ENCODE measurements around the gene MAGEA4.

The MAGEA4 gene, protein sequence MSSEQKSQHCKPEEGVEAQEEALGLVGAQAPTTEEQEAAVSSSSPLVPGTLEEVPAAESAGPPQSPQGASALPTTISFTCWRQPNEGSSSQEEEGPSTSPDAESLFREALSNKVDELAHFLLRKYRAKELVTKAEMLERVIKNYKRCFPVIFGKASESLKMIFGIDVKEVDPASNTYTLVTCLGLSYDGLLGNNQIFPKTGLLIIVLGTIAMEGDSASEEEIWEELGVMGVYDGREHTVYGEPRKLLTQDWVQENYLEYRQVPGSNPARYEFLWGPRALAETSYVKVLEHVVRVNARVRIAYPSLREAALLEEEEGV

DNA sequence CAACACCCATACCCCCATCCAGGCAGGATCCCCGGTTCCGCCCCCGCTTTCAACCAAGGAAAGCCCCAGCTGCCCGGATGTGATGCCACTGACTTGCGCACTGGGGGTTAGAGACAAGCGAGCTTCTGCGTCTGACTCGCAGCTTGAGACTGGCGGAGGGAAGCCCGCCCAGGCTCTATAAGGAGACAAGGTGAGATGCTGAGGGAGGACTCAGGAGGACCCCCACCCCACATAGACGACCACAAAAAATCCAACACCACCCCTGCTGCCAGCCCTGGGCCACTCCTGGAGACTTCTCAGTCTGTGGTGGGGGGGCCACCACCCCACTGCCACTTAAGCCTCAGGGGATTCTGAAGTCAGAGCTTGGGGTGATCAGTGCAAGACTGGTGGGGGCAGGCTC, at the start of gene MAGEA4:
Gene MAGEA4, plus strand, starts transcription at position 110 of the 400 bp plus-strand sequence. CDS start 10,776 bp downstream, outside the sequence.
- TF ChIP-seq, protein P1, sequence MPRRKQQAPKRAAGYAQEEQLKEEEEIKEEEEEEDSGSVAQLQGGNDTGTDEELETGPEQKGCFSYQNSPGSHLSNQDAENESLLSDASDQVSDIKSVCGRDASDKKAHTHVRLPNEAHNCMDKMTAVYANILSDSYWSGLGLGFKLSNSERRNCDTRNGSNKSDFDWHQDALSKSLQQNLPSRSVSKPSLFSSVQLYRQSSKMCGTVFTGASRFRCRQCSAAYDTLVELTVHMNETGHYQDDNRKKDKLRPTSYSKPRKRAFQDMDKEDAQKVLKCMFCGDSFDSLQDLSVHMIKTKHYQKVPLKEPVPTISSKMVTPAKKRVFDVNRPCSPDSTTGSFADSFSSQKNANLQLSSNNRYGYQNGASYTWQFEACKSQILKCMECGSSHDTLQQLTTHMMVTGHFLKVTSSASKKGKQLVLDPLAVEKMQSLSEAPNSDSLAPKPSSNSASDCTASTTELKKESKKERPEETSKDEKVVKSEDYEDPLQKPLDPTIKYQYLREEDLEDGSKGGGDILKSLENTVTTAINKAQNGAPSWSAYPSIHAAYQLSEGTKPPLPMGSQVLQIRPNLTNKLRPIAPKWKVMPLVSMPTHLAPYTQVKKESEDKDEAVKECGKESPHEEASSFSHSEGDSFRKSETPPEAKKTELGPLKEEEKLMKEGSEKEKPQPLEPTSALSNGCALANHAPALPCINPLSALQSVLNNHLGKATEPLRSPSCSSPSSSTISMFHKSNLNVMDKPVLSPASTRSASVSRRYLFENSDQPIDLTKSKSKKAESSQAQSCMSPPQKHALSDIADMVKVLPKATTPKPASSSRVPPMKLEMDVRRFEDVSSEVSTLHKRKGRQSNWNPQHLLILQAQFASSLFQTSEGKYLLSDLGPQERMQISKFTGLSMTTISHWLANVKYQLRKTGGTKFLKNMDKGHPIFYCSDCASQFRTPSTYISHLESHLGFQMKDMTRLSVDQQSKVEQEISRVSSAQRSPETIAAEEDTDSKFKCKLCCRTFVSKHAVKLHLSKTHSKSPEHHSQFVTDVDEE (CRISPR knock-in tag; IDR thresholded peaks at IDR 0.05) = no peak
- TF ChIP-seq TOX (CRISPR knock-in tag; IDR thresholded peaks at IDR 0.05; ENCODE audit: borderline replicate concordance) (no peak), PPARA (CRISPR knock-in tag; IDR thresholded peaks at IDR 0.05; ENCODE audit: borderline replicate concordance) (no peak), ESRRG (CRISPR knock-in tag; IDR thresholded peaks at IDR 0.05) (no peak), ZNF565 (CRISPR knock-in tag; conservative IDR thresholded peaks at IDR 0.05; ENCODE audit: low read depth) (no peak), ZFP3 (CRISPR knock-in tag; IDR thresholded peaks at IDR 0.05) (no peak), ARNTL (CRISPR knock-in tag; IDR thresholded peaks at IDR 0.05; ENCODE audit: borderline replicate concordance, low read depth) (no peak)
- TF ChIP-seq, protein P2, sequence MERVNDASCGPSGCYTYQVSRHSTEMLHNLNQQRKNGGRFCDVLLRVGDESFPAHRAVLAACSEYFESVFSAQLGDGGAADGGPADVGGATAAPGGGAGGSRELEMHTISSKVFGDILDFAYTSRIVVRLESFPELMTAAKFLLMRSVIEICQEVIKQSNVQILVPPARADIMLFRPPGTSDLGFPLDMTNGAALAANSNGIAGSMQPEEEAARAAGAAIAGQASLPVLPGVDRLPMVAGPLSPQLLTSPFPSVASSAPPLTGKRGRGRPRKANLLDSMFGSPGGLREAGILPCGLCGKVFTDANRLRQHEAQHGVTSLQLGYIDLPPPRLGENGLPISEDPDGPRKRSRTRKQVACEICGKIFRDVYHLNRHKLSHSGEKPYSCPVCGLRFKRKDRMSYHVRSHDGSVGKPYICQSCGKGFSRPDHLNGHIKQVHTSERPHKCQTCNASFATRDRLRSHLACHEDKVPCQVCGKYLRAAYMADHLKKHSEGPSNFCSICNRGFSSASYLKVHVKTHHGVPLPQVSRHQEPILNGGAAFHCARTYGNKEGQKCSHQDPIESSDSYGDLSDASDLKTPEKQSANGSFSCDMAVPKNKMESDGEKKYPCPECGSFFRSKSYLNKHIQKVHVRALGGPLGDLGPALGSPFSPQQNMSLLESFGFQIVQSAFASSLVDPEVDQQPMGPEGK (CRISPR knock-in tag; IDR thresholded peaks at IDR 0.05; ENCODE audit: borderline replicate concordance) = no peak
- TF ChIP-seq, protein P3, sequence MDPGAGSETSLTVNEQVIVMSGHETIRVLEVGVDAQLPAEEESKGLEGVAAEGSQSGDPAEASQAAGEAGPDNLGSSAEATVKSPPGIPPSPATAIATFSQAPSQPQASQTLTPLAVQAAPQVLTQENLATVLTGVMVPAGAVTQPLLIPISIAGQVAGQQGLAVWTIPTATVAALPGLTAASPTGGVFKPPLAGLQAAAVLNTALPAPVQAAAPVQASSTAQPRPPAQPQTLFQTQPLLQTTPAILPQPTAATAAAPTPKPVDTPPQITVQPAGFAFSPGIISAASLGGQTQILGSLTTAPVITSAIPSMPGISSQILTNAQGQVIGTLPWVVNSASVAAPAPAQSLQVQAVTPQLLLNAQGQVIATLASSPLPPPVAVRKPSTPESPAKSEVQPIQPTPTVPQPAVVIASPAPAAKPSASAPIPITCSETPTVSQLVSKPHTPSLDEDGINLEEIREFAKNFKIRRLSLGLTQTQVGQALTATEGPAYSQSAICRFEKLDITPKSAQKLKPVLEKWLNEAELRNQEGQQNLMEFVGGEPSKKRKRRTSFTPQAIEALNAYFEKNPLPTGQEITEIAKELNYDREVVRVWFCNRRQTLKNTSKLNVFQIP (CRISPR knock-in tag; IDR thresholded peaks at IDR 0.05; ENCODE audit: borderline replicate concordance, low read depth) = no peak
- no peak for ATAC-seq

DNA sequence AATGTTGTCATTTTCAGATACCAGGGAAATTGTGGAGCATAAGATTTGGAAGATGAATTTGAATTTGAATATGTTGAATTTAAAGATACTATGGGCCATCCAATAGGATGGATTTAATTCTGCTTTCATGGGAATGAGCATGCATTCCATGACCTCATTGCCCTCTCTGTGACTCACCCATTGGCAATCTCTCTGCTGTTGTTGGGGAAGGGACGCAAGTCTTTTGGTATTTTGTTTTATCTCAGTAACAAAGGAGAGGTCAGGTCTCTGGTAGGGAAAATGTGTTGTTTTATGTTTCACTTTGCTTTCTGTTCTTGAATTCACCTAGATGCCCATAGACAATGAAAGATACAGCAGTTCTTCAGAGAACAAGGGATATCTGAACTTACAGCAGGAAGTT, 42.1 kb upstream of the MAGEA4 start:
- TF ChIP-seq ZC3H10 (CRISPR knock-in tag; IDR thresholded peaks at IDR 0.05) (no peak), TOX (CRISPR knock-in tag; IDR thresholded peaks at IDR 0.05; ENCODE audit: borderline replicate concordance) (no peak), PPARA (CRISPR knock-in tag; IDR thresholded peaks at IDR 0.05; ENCODE audit: borderline replicate concordance) (no peak), RARB (CRISPR knock-in tag; IDR thresholded peaks at IDR 0.05) (no peak), OSR1 (CRISPR knock-in tag; IDR thresholded peaks at IDR 0.05) (no peak), ZNF8 (CRISPR knock-in tag; IDR thresholded peaks at IDR 0.05) (no peak)
- TF ChIP-seq, protein P2 (CRISPR knock-in tag; IDR thresholded peaks at IDR 0.05; ENCODE audit: borderline replicate concordance) = no peak
- ATAC-seq = peak; percentile 82

DNA sequence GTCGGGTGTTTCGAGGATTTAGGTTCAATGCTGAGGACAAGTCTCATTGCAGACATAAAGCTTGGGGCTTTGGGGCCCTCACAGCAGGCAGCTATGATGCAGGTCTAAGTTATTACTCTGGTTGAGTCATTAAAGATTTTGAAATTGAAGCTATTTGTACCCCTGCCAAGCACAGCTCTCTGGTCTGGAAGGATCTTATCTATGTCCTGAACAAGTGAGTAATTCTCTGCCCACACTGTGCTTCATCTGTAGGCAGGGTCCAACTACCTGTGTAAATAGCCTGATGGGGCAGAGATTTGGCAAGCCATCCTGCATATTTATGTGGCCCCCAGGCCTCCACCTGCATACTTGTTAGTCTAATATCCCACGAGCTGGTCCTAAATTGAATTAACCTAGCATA, 41.4 kb upstream of the MAGEA4 start:
- ATAC-seq = peak; percentile 85
- 0 out of 2 replicates have a peak, but pooled peaks have one; percentile 7 for TF ChIP-seq ISL1 (CRISPR knock-in tag; IDR thresholded peaks at IDR 0.05)
- no peak for TF ChIP-seq ZC3H10 (CRISPR knock-in tag; IDR thresholded peaks at IDR 0.05)

DNA sequence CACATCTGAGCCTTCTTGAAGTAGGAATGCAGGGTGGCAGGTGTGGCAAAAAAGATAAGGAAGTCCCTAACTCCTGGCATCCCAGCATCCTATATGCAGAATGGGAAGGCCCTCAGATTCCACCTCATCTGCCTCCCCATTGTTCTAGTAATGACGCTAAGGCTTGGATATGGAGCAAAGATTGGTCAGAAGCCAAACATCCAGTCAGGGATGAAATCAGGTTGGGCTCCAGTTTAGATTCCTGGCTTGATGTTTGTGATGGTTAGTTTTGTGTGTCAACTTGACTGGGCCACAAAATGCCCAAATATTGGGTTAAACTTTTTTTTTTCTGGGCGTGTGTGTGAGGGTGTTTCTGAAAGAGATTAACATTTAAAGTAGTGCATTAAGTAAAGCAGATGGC, 39.6 kb upstream of the MAGEA4 start:
- ATAC-seq = no peak
- TF ChIP-seq ISL1 (CRISPR knock-in tag; IDR thresholded peaks at IDR 0.05) (no peak), ESRRG (CRISPR knock-in tag; IDR thresholded peaks at IDR 0.05) (no peak)
- TF ChIP-seq, protein P4, sequence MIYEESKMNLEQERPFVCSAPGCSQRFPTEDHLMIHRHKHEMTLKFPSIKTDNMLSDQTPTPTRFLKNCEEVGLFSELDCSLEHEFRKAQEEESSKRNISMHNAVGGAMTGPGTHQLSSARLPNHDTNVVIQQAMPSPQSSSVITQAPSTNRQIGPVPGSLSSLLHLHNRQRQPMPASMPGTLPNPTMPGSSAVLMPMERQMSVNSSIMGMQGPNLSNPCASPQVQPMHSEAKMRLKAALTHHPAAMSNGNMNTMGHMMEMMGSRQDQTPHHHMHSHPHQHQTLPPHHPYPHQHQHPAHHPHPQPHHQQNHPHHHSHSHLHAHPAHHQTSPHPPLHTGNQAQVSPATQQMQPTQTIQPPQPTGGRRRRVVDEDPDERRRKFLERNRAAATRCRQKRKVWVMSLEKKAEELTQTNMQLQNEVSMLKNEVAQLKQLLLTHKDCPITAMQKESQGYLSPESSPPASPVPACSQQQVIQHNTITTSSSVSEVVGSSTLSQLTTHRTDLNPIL (CRISPR knock-in tag; IDR thresholded peaks at IDR 0.05; ENCODE audit: low read depth) = no peak

All from SK-N-SH treated with all-trans-retinoic acid at 6 μM for 48 hours (cell line).